HG03442 (cell line): ENCODE results near the gene CAPS.

Experiments used
- ATAC-seq: cut with Tn5 transposase; IDR thresholded peaks from one replicate; pipeline ENCODE4 v1.9.1; 2021; ENCODE audit warnings: mild to moderate bottlenecking, moderate library complexity; ENCODE audit not compliant: unreplicated experiment

Gene CAPS

GRCh38 chr19:5932609-5933262 lies 18.7 kb downstream of the CAPS start:
- no peak for ATAC-seq

GRCh38 chr19:5933391-5934068 lies 19.5 kb downstream of the CAPS start:
- no peak for ATAC-seq

- no peak for ATAC-seq
These were observed 20.0 kb downstream of the CAPS start for GRCh38 chr19:5934069-5934401.

- ATAC-seq: no peak
These were observed 20.9 kb downstream of the CAPS start for GRCh38 chr19:5934774-5935472.

GRCh38 chr19:5935473-5936291 lies 21.6 kb downstream of the CAPS start:
- ATAC-seq: no peak

GRCh38 chr19:5936292-5936592 lies 22.2 kb downstream of the CAPS start:
- ATAC-seq: no peak

- no peak for ATAC-seq
These were observed 23.5 kb downstream of the CAPS start for GRCh38 chr19:5937550-5937949.

GRCh38 chr19:5940260-5941208 lies 26.5 kb downstream of the CAPS start:
- ATAC-seq: no peak

GRCh38 chr19:5941673-5942072 lies 27.6 kb downstream of the CAPS start:
- no peak for ATAC-seq

- ATAC-seq: no peak
These were observed 29.0 kb downstream of the CAPS start for GRCh38 chr19:5943045-5943444.

- no peak for ATAC-seq
These were observed 29.6 kb downstream of the CAPS start for GRCh38 chr19:5943623-5944022.

GRCh38 chr19:5947435-5947834 lies 33.4 kb downstream of the CAPS start:
- ATAC-seq: no peak

GRCh38 chr19:5948752-5949564 lies 34.9 kb downstream of the CAPS start:
- no peak for ATAC-seq

GRCh38 chr19:5949792-5950305 lies 35.8 kb downstream of the CAPS start:
- no peak for ATAC-seq

GRCh38 chr19:5950741-5951140 lies 36.7 kb downstream of the CAPS start:
- no peak for ATAC-seq

GRCh38 chr19:5951338-5951861 lies 37.3 kb downstream of the CAPS start:
- no peak for ATAC-seq

GRCh38 chr19:5952193-5953029 lies 38.4 kb downstream of the CAPS start:
- no peak for ATAC-seq

GRCh38 chr19:5953030-5953589 lies 39.1 kb downstream of the CAPS start:
- no peak for ATAC-seq
